Measurements from ENCODE around the gene SEPSECS. TPM values are rescaled to one million over a fixed set of nuclear protein-coding genes. Genes with fewer than 3 reads are reported as not detected.
"Not testable (repeated sequence)": the region's sequence is repeated elsewhere in the genome, so short reads cannot be mapped to it uniquely, and the experiment has no call there.

The SEPSECS gene
- total RNA-seq, 1 donor: 8.8 TPM

GRCh38 chr4:25090516-25090915 lies 69.7 kb downstream of the SEPSECS start:
- peak; percentile 46 for DNase-seq (ENCODE audit: low read depth)
- no peak overlapping the region for H3K4me3 ChIP-seq (ENCODE audit: low read depth, low read length)
- TF ChIP-seq CTCF (IDR thresholded peaks at IDR 0.05; ENCODE audit: insufficient read depth, low read length): no peak

GRCh38 chr4:25089051-25089763 lies 71.0 kb downstream of the SEPSECS start:
- DNase-seq (ENCODE audit: low read depth): no peak
- no peak overlapping the region for H3K4me3 ChIP-seq (ENCODE audit: low read depth, low read length)
- TF ChIP-seq CTCF (IDR thresholded peaks at IDR 0.05; ENCODE audit: insufficient read depth, low read length): no peak

DNA sequence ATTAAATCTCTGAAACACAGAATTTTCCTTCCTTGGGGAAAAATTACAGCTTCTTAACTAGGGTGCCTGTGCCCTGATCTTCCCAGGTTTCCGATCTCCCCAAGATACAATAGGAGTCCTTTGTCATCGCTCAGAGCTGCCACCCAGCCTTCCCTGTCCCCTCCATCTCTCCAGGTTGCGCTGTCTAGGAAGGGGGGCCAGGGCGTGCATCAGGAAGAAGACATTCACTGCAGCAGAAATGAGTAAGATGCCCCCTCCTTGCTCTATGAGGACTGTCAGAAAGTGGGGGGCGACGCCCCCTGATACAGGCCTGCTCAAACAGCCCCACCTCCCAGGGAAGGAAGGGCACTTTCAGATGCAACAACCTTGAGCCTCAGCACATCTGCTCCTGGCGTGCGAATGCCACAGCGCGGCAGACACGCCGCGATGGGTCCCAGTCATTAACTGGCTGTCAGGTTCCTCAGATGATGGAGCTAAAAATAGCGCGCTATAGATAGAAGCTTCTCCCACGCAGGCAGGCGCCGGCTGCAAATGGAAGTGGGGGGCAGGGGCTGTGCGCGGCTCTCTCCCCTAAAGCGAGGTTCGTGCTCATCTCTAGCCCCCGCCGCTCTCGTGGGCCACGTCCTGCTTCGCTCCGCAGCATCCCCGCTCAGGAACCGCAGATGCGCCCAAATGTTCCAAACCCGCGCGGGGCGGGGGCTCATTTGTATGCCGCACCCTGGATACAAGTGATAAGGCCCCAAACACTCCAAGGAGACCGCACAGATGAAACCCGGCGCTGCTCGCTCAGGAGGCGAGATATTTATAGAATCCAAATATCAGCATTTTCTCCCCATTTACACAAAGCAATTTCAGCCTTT lies 71.9 kb downstream of the SEPSECS start:
- DNase-seq (ENCODE audit: low read depth): no peak
- TF ChIP-seq CTCF (IDR thresholded peaks at IDR 0.05; ENCODE audit: insufficient read depth, low read length): no peak
- H3K4me3 ChIP-seq (ENCODE audit: low read depth, low read length): peak overlapping the region; percentile 37

DNA sequence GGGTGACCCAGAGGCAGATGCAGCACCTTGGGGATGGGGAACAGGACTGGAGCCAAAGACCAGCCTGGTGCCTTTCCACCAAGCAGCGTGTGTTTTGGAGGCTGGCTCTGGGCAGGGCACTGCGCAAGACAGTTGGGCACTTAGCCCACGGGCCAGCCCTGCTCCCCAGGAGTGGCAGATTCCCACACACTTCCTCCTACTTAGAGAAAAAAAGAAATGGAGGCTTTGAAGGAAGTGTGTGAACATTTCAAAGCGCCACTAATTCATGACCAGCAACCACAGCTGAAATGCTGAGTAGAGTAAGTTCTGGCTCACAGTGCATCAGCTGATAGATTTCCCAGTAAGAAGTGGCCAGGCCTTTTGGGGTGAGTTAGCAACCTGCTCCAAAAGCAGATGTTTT lies 74.6 kb downstream of the SEPSECS start:
- DNase-seq (ENCODE audit: low read depth): no peak
- TF ChIP-seq CTCF (IDR thresholded peaks at IDR 0.05; ENCODE audit: insufficient read depth, low read length): no peak
- no peak overlapping the region for H3K4me3 ChIP-seq (ENCODE audit: low read depth, low read length)

DNA sequence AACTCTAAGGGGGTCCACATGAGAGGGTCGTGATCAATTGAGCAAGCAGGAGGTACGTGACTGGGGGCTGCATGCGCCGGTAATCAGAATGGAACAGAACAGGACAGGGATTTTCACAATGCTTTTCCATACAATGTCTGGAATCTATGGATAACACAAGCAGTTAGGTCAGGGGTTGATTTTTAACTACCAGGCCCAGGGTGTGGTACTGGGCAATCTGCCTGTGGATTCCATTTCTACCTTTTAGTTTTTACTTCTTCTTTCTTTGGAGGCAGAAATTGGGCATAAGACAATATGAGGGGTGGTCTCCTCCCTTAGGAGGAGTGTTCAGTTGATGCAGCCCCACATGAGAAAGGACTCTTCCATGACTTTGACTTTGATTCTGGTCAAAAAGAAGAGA lies 76.8 kb downstream of the SEPSECS start:
- DNase-seq (ENCODE audit: low read depth); H3K4me3 ChIP-seq (ENCODE audit: low read depth, low read length): not testable (repeated sequence)

GRCh38 chr4:25081866-25082471 lies 78.3 kb downstream of the SEPSECS start:
- TF ChIP-seq CTCF (IDR thresholded peaks at IDR 0.05; ENCODE audit: insufficient read depth, low read length): no peak
- no peak for DNase-seq (ENCODE audit: low read depth)
- no peak overlapping the region for H3K4me3 ChIP-seq (ENCODE audit: low read depth, low read length)

- H3K4me3 ChIP-seq (ENCODE audit: low read depth, low read length): no peak overlapping the region
- DNase-seq (ENCODE audit: low read depth): no peak
- no peak for TF ChIP-seq CTCF (IDR thresholded peaks at IDR 0.05; ENCODE audit: insufficient read depth, low read length)
These were observed 79.7 kb downstream of the SEPSECS start for GRCh38 chr4:25080571-25080970.

All from fibroblast of the aortic adventitia (primary cell).